Measurements from ENCODE around the gene HOXD9. TPM values are rescaled to one million over a fixed set of nuclear protein-coding genes. Genes with fewer than 3 reads are reported as not detected.

The HOXD9 gene
- polyA plus RNA-seq (2012; ENCODE audit: insufficient read length, low read depth) = 5.6 TPM

DNA sequence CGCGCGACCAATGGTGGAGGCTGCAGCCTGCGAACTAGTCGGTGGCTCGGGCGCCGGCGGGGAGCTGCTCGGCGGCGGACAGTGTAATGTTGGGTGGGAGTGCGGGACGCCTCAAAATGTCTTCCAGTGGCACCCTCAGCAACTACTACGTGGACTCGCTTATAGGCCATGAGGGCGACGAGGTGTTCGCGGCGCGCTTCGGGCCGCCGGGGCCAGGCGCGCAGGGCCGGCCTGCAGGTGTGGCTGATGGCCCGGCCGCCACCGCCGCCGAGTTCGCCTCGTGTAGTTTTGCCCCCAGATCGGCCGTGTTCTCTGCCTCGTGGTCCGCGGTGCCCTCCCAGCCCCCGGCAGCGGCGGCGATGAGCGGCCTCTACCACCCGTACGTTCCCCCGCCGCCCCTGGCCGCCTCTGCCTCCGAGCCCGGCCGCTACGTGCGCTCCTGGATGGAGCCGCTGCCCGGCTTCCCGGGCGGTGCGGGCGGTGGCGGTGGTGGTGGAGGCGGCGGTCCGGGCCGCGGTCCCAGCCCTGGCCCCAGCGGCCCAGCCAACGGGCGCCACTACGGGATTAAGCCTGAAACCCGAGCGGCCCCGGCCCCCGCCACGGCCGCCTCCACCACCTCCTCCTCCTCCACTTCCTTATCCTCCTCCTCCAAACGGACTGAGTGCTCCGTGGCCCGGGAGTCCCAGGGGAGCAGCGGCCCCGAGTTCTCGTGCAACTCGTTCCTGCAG, at the start of gene HOXD9:
Gene HOXD9 (plus strand): TSS at position 37 of the 728 bp plus-strand sequence. CDS start 50 bp downstream, at position 87.
- TF ChIP-seq SIN3A (IDR thresholded peaks at IDR 0.05; ENCODE audit: borderline replicate concordance, insufficient read depth, low read length) (no peak), POLR2AphosphoS5 (IDR thresholded peaks at IDR 0.05; ENCODE audit: low read depth, low read length) (no peak), TAF1 (IDR thresholded peaks at IDR 0.05; ENCODE audit: borderline replicate concordance, insufficient read depth, low read length) (no peak), FOXP2 (optimal IDR thresholded peaks at IDR 0.05; ENCODE audit: borderline replicate concordance, extremely low read depth, extremely low read length, insufficient read depth) (no peak)

DNA sequence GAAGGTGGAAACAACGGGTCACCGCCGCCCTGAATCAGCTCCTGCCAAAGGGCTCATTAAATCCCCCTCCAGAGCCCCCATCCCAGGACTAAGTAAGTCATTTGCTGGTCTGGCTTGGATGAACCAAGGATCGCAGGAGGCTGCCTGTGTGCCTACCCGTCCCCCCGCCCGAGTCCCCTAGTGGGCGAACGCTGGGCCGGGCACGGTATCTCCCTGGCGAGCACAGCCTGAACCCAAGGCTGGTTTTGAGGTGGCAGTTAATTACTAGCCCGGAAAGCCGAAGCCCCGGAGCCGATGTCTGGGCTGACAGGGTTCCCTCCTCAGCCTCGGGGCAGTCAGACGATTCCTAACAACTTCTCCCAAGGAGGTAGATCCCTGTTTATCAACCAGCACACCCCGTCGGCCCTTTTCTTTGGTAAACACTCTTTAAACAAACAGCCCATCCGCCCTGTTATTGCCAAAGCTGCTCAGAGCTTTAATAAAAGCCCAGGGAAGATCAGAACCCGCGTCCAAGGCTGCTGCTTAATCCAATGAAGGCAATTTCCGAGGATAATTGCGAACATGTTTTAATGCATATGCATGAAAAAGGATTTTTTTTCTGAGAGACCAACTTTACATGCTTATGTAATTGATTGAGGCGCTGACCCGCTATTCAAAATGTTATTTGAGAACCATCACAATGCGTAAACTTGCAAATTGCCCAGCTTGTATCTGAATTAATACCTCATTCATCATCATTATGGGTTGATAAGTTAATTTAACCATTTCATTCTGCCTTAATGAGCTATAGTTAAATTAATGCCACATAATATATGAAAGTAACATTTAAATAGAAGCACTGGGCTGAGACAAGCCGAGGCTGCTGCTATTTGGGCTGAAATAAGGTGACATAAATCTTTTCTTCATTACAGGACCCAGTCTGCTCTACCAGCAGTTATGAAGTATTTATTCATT, 49.3 kb upstream of the HOXD9 start:
- no peak for TF ChIP-seq POLR2AphosphoS5 (IDR thresholded peaks at IDR 0.05; ENCODE audit: low read depth, low read length)
- TF ChIP-seq FOXP2 (optimal IDR thresholded peaks at IDR 0.05; ENCODE audit: borderline replicate concordance, extremely low read depth, extremely low read length, insufficient read depth) = no peak
- TF ChIP-seq TAF1 (IDR thresholded peaks at IDR 0.05; ENCODE audit: borderline replicate concordance, insufficient read depth, low read length) = no peak
- TF ChIP-seq, protein P1, sequence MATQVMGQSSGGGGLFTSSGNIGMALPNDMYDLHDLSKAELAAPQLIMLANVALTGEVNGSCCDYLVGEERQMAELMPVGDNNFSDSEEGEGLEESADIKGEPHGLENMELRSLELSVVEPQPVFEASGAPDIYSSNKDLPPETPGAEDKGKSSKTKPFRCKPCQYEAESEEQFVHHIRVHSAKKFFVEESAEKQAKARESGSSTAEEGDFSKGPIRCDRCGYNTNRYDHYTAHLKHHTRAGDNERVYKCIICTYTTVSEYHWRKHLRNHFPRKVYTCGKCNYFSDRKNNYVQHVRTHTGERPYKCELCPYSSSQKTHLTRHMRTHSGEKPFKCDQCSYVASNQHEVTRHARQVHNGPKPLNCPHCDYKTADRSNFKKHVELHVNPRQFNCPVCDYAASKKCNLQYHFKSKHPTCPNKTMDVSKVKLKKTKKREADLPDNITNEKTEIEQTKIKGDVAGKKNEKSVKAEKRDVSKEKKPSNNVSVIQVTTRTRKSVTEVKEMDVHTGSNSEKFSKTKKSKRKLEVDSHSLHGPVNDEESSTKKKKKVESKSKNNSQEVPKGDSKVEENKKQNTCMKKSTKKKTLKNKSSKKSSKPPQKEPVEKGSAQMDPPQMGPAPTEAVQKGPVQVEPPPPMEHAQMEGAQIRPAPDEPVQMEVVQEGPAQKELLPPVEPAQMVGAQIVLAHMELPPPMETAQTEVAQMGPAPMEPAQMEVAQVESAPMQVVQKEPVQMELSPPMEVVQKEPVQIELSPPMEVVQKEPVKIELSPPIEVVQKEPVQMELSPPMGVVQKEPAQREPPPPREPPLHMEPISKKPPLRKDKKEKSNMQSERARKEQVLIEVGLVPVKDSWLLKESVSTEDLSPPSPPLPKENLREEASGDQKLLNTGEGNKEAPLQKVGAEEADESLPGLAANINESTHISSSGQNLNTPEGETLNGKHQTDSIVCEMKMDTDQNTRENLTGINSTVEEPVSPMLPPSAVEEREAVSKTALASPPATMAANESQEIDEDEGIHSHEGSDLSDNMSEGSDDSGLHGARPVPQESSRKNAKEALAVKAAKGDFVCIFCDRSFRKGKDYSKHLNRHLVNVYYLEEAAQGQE (IDR thresholded peaks at IDR 0.05; ENCODE audit: insufficient read depth in 1 of 2, low read depth in 2 of 2, low read length in 2 of 2) = no peak
- TF ChIP-seq SIN3A (IDR thresholded peaks at IDR 0.05; ENCODE audit: borderline replicate concordance, insufficient read depth, low read length) = no peak

DNA sequence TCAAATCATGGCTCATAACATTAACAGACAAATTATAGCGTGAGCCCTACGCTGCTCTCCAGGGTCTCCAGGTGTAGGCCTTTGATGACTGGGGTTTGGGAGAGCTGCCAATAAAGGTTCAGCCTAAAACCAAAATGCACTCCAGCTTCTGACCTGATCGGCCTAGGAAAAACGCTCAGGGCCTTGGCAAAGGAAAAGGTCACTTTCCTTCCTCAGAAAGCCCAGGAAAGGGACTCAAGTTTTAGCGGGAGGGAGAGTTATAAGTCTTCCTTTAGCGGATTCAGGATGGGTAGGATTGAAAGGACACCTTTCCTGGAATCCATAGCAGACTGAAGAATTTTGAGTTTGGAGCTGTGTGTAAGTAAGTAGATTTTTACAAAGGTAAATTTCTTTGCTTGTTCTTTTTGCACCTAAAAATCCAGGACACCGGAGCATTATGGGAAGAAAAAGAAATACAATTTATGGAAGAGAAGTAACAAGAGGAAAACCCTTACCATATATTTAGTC, 47.5 kb upstream of the HOXD9 start:
- no peak for TF ChIP-seq POLR2AphosphoS5 (IDR thresholded peaks at IDR 0.05; ENCODE audit: low read depth, low read length)
- no peak for TF ChIP-seq TAF1 (IDR thresholded peaks at IDR 0.05; ENCODE audit: borderline replicate concordance, insufficient read depth, low read length)
- no peak for TF ChIP-seq FOXP2 (optimal IDR thresholded peaks at IDR 0.05; ENCODE audit: borderline replicate concordance, extremely low read depth, extremely low read length, insufficient read depth)
- TF ChIP-seq SIN3A (IDR thresholded peaks at IDR 0.05; ENCODE audit: borderline replicate concordance, insufficient read depth, low read length) = no peak
- TF ChIP-seq, protein P1 (IDR thresholded peaks at IDR 0.05; ENCODE audit: insufficient read depth in 1 of 2, low read depth in 2 of 2, low read length in 2 of 2) = no peak

DNA sequence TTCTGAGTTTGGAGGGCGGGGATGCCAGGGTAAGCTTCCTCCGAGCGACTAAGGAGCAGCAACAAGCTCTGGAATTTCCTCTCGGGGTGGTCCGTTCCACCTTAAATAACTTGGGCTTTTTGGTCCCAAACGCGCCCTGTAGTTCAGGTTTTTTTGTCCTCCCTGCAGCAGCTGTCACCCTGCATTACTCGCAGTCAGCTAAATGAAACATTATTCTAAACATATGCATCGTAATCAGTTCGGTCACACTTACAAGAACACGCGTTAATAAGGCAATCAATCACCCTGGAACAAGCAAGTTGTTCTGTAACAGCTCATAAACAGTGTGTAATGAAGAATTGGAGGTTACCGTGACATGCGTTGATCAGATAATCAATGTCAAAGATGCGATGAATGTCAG, 47.0 kb upstream of the HOXD9 start:
- TF ChIP-seq TAF1 (IDR thresholded peaks at IDR 0.05; ENCODE audit: borderline replicate concordance, insufficient read depth, low read length) = no peak

DNA sequence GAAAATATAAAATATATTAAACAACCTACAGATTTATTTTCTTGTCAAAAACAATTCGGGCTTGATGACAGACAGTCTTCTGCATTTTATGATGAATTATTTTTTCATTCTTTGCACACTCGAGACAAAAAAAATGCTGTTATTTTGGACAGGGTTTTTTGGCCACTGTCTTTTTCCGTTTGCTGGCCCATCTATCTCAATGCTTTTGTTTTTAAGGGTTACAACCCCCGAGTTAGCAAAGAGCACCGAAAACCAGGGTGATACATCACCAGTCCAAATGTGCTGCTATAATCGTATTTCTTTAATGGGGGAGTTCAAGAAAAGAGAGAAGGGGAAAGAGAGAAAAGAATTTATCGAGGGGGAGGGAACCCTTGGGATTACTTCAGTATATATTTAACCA, 46.5 kb upstream of the HOXD9 start:
- TF ChIP-seq SIN3A (IDR thresholded peaks at IDR 0.05; ENCODE audit: borderline replicate concordance, insufficient read depth, low read length) = no peak
- TF ChIP-seq POLR2AphosphoS5 (IDR thresholded peaks at IDR 0.05; ENCODE audit: low read depth, low read length) = no peak
- TF ChIP-seq TAF1 (IDR thresholded peaks at IDR 0.05; ENCODE audit: borderline replicate concordance, insufficient read depth, low read length) = no peak
- no peak for TF ChIP-seq FOXP2 (optimal IDR thresholded peaks at IDR 0.05; ENCODE audit: borderline replicate concordance, extremely low read depth, extremely low read length, insufficient read depth)
- TF ChIP-seq, protein P1 (IDR thresholded peaks at IDR 0.05; ENCODE audit: insufficient read depth in 1 of 2, low read depth in 2 of 2, low read length in 2 of 2) = no peak

All from PFSK-1 (cell line).